ENCODE data around the gene ARMC12. TPM values are rescaled to one million over a fixed set of nuclear protein-coding genes. Genes with fewer than 3 reads are reported as not detected.

The ARMC12 gene
- total and polyA plus RNA-seq, 2 of the 4 experiments (the other 2 are of a cell fraction): 0.18 to 0.74 TPM

DNA sequence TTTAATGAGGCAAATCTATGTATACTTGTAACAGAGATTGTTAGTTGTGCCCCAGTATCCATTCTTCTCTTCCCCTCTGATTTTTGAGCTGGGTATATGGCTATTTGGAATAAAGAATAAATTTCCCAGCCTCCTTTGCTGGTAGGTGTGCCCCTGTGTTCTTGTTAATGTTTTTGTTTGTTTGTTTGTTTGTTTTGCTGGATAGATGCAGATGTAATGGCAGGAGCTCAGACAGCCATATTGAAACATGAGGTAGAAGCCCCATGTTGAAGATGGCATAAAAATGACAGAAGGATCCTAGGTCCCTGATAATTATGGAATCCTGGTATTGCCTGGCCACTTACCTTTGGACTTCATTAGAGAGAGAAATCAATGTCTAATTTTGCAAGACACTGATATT, 28.2 kb upstream of the ARMC12 start:
- no peak overlapping the region for H4K91ac ChIP-seq (ENCODE audit: insufficient read depth, low read depth, low read length)
- no peak overlapping the region for H3K18ac ChIP-seq (ENCODE audit: low read depth, low read length)
- DNase-seq: no peak
- H4K8ac ChIP-seq (ENCODE audit: low read depth in 2 of 2, low read length in 2 of 2): no peak overlapping the region
- ChIA-PET CTCF (no interaction called here), POLR2A (ENCODE audit: unreplicated experiment) (interaction anchor here (0.6 kb wide), 1 partner anchor 11 kb away, joined by 3 read pairs; no protein-coding TSS in a partner anchor)
- no peaks in the 10 kb centered on the region for H3K36me3 ChIP-seq (ENCODE audit: control insufficient read depth, insufficient read depth, low read length)
- H3K4ac ChIP-seq (ENCODE audit: low read depth, low read length): no peak overlapping the region
- H2BK5ac ChIP-seq (ENCODE audit: low read depth, low read length, poor library complexity, severe bottlenecking): no peak overlapping the region
- no peak overlapping the region for H3K4me2 ChIP-seq (ENCODE audit: low read depth, low read length)
- H3K27me3 ChIP-seq (ENCODE audit: control insufficient read depth, insufficient read depth, low read length): 0 out of 2 replicates have a peak, but pooled peaks cover 2% of the 10 kb centered on the region
- H2AK9ac ChIP-seq (replicated peaks; ENCODE audit: low read depth, low read length, poor library complexity): no peak overlapping the region
- H3K4me1 ChIP-seq (ENCODE audit: control insufficient read depth, insufficient read depth, low read length): no peaks in the 10 kb centered on the region
- H3K56ac ChIP-seq (ENCODE audit: extremely low read depth, insufficient read depth, low read length): no peak overlapping the region
- intact Hi-C loops (cut with micrococcal nuclease): no loop called here
- dilution Hi-C loops (cut with HindIII; ENCODE audit: low sequenced_read_pairs, unreplicated experiment): no loop called here
- H3K9ac ChIP-seq (ENCODE audit: low read depth, low read length): no peak overlapping the region
- H4K20me1 ChIP-seq (ENCODE audit: insufficient read depth, low read length): no peaks in the 10 kb centered on the region
- no peak overlapping the region for H3K23ac ChIP-seq (ENCODE audit: low read depth, low read length)
- H2BK120ac ChIP-seq (ENCODE audit: low read depth, low read length): no peak overlapping the region
- in situ Hi-C loops (cut with MboI; ENCODE audit: low sequenced_read_pairs): no loop called here
- TF ChIP-seq CEBPB (IDR thresholded peaks at IDR 0.05; ENCODE audit: low read depth, low read length) (no peak), BHLHE40 (IDR thresholded peaks at IDR 0.05; ENCODE audit: low read depth, low read length) (no peak), MXI1 (IDR thresholded peaks at IDR 0.05; ENCODE audit: borderline replicate concordance, low read depth, low read length) (no peak), RAD21 (IDR thresholded peaks at IDR 0.05; ENCODE audit: low read length) (no peak), ELK1 (IDR thresholded peaks at IDR 0.05; ENCODE audit: borderline replicate concordance, low read depth, low read length) (no peak), CHD1 (IDR thresholded peaks at IDR 0.05; ENCODE audit: low read depth, low read length) (no peak)
- no peak overlapping the region for H3K4me3 ChIP-seq (ENCODE audit: insufficient read depth, low read depth, low read length)
- no peak for ATAC-seq (ENCODE audit: low read depth)
- H3K27ac ChIP-seq (ENCODE audit: insufficient read depth, low read length): no peak overlapping the region
- H3K9me1 ChIP-seq (ENCODE audit: insufficient read depth, low read length): no peaks in the 10 kb centered on the region
- BruUV-seq (replicated peaks): no TSS peak
- H2BK20ac ChIP-seq (ENCODE audit: low read depth, low read length): no peak overlapping the region
- H3K14ac ChIP-seq (replicated peaks; ENCODE audit: low read depth, low read length): no peak overlapping the region
- no peak overlapping the region for H2BK15ac ChIP-seq (ENCODE audit: low read depth, low read length)
- H2AK5ac ChIP-seq (ENCODE audit: low read depth, low read length): no peak overlapping the region
- H4K5ac ChIP-seq (ENCODE audit: low read depth, low read length): no peak overlapping the region
- no peaks in the 10 kb centered on the region for H3K79me1 ChIP-seq (ENCODE audit: low read depth in 1 of 2, low read length in 2 of 2)
- no peak overlapping the region for H2AFZ ChIP-seq (replicated peaks; ENCODE audit: low read length, poor library complexity)
- peaks cover 1% of the 10 kb centered on the region for H3K9me3 ChIP-seq (ENCODE audit: control insufficient read depth, insufficient read depth, low read length)
